Right lobe of liver (tissue), 6 donors: ENCODE results near the gene MACC1. TPM values are rescaled to one million over a fixed set of nuclear protein-coding genes. Genes with fewer than 3 reads are reported as not detected.

Experiments
- ATAC-seq, 4 donors: fragments of 200-7000 bp; cut with Tn5 transposase; one replicate each; pipeline ENCODE4 v1.9.1; 2020; ENCODE audit warnings: mild to moderate bottlenecking in 4 of 4, moderate library complexity in 4 of 4
- DNase-seq, 3 donors: peaks; one replicate each; pipeline ENCODE4 v3.0.0-alpha.2; 2020
- H3K27ac ChIP-seq, 3 donors: fragments of 200-600 bp; one replicate each; pipeline ENCODE4 v1.8.0; 2022
- H3K27me3 ChIP-seq, 2 donors: fragments of 200-600 bp; one replicate each; pipeline ENCODE4 v1.8.0; 2022
- H3K36me3 ChIP-seq, 4 donors: fragments of 200-600 bp; sonication (generic) in 1 of 4; one replicate each; pipeline versions ENCODE4 v1.5.1 to v1.8.0; 2017 to 2022; ENCODE audit warnings: control low read depth in 1 of 4
- H3K4me1 ChIP-seq, 4 donors: fragments of 200-600 bp; sonication (generic) in 1 of 4; one replicate each; pipeline versions ENCODE4 v1.5.1 to v1.8.0; 2017 to 2022; ENCODE audit warnings: control low read depth in 1 of 4
- H3K4me3 ChIP-seq, 3 donors: fragments of 200-600 bp; one replicate each; pipeline ENCODE4 v1.8.0; 2022
- H3K9me3 ChIP-seq, 4 donors: fragments of 200-600 bp; sonication (generic) in 1 of 4; one replicate each; pipeline versions ENCODE4 v1.5.1 to v1.8.0; 2017 to 2022; ENCODE audit warnings: control low read depth in 1 of 4
- CTCF ChIP-seq, 4 donors: fragments of 200-600 bp in 3 of 4; fragments of 450-650 bp in 1 of 4; IDR thresholded peaks; one replicate each; pipeline versions ENCODE4 v1.5.1 to v1.8.0; 2016 to 2022; ENCODE audit warnings: antibody characterized with exemption in 4 of 4, mild to moderate bottlenecking in 2 of 4
- POLR2A ChIP-seq: fragments of 450-650 bp; IDR thresholded peaks from one replicate; pipeline ENCODE4 v1.6.1; 2017; ENCODE audit warnings: antibody characterized with exemption, mild to moderate bottlenecking
- WGBS: methylation state at CpG from one replicate; pipeline ENCODE4 v1.1.6; 2018; ENCODE audit warnings: low coverage, low lambda C conversion rate; ENCODE audit not compliant: insufficient coverage; ENCODE audit errors: missing lambda C conversion rate; 5-methylcytosine and 5-hydroxymethylcytosine counted together
- intact Hi-C, 2 donors: fragments of 100-400 bp; cut with DNase I; formaldehyde crosslinking; loops; one replicate each; pipeline versions ENCODE4 v1.11.2 to v1.14.1; 2022
- long read RNA-seq: library from polyadenylated mRNA; unstranded; transcript quantifications from one replicate; pipeline ENCODE4 v2.0.0, GENCODE V29; 2019
- total RNA-seq, 6 experiments: library from RNA; depleted of rRNA in 2 of 6; stranded (reverse); fragments of >200 nt in 2 of 6; fragmentation: NEBNext Ultra II Directional in 3 of 6; extraction: Animal tissue kit (Norgen Biotek cat#: 25700) in 3 of 6; gene quantifications; one replicate each; pipeline versions ENCODE4 v1.1.0 to v1.2.4, GENCODE V29; 2016 to 2023
- donor health status: DM: no; HTN: yes; CAD: no.
- donor health status: DM: no; HTN: no; CAD: no.
- donor health status: DM: no; HTN: no; CAD: no.
- donor health status: DM: no; HTN: yes; CAD: no.
- donor health status: DM: no; HTN: yes; CAD: no.

Gene MACC1
- under 1 TPM; 0.13 to 0.93 (median 0.32) TPM for total RNA-seq
- long read RNA-seq = 0 reads

- Histone ChIP-seq H3K4me3 (no peak within 1 kb of the TSS), H3K27me3 (no peaks in the 10 kb centered on the region), H3K27ac (peak within 1 kb of the TSS in 2 of 3 donors; percentile 4 to 39), H3K9me3 (no peaks in the 10 kb centered on the region), H3K4me1 (no peaks in the 10 kb centered on the region), H3K36me3 (no peaks in the 10 kb centered on the region)
- intact Hi-C loops = no loop called here
- DNase-seq (peak in 1 of 3 donors; percentile 21), ATAC-seq (peak; percentile 31 to 60 (median 52))
- WGBS = 13% methylated on average over 6 of the region's 6 CpGs
- TF ChIP-seq CTCF (IDR thresholded peaks at IDR 0.05) = peak in 2 of 4 donors; percentile 5 to 9
- no peak for TF ChIP-seq POLR2A
Measured at GRCh38 chr7:20217193-20217948, at the start of gene MACC1. MACC1 (minus strand) TSS chr7:20217384; CDS start chr7:20161862, 55,522 bp downstream.

GRCh38 chr7:20264623-20265022 is 47.4 kb upstream of the MACC1 start:
- Histone ChIP-seq H3K4me1 (no peaks in the 10 kb centered on the region), H3K27ac (no peak overlapping the region), H3K9me3 (no peaks in the 10 kb centered on the region), H3K4me3 (no peak overlapping the region), H3K27me3 (no peaks in the 10 kb centered on the region), H3K36me3 (no peaks in the 10 kb centered on the region)
- TF ChIP-seq CTCF (IDR thresholded peaks at IDR 0.05) = no peak
- TF ChIP-seq POLR2A = no peak
- 48% methylated on average over 2 of the region's 2 CpGs for WGBS
- no peak for ATAC-seq
- DNase-seq = no peak
- intact Hi-C loops = no loop called here

GRCh38 chr7:20260223-20260622 is 43.0 kb upstream of the MACC1 start:
- WGBS = 62% methylated on average over 1 of the region's 1 CpG
- no peak for ATAC-seq

GRCh38 chr7:20257212-20257611 is 40.0 kb upstream of the MACC1 start:
- no peak for TF ChIP-seq POLR2A
- no peak for TF ChIP-seq CTCF (IDR thresholded peaks at IDR 0.05)
- no peak overlapping the region for H3K4me3 ChIP-seq
- intact Hi-C loops = no loop called here
- H3K36me3 ChIP-seq = no peaks in the 10 kb centered on the region
- DNase-seq (no peak), ATAC-seq (no peak)
- H3K27ac ChIP-seq = no peak overlapping the region
- no peaks in the 10 kb centered on the region for H3K27me3 ChIP-seq
- no peaks in the 10 kb centered on the region for H3K4me1 ChIP-seq
- no peaks in the 10 kb centered on the region for H3K9me3 ChIP-seq

More at GRCh38 chr7:20260223-20260622, 43.0 kb upstream of the MACC1 start:
- no peak overlapping the region for H3K4me3 ChIP-seq
- no peaks in the 10 kb centered on the region for H3K36me3 ChIP-seq
- no peak for DNase-seq
- intact Hi-C loops = no loop called here
- no peaks in the 10 kb centered on the region for H3K9me3 ChIP-seq
- no peaks in the 10 kb centered on the region for H3K4me1 ChIP-seq
- no peak for TF ChIP-seq POLR2A
- no peak for TF ChIP-seq CTCF (IDR thresholded peaks at IDR 0.05)
- H3K27me3 ChIP-seq = no peaks in the 10 kb centered on the region
- no peak overlapping the region for H3K27ac ChIP-seq
